ENCODE results near the gene KIF16B. TPM values are rescaled to one million over a fixed set of nuclear protein-coding genes. Genes with fewer than 3 reads are reported as not detected.

The KIF16B gene
- total and polyA plus RNA-seq, 4 donors = 5.1 to 19.7 (median 8.4) TPM

GRCh38 chr20:16415071-16416053 is 157.9 kb downstream of the KIF16B start:
- WGBS = 95% methylated on average over 4 of the region's 4 CpGs
- peaks cover 0 to 4% (median 2%) of the 10 kb centered on the region in 4 donors for H3K36me3 ChIP-seq (ENCODE audit: control insufficient read depth in 4 of 4, insufficient read depth in 3 of 4, low read depth in 1 of 4, low read length in 3 of 4)
- DNase-seq (ENCODE audit: low spot score) = no peak
- H3K9me3 ChIP-seq (ENCODE audit: control insufficient read depth in 4 of 4, low read length in 3 of 4) = no peaks in the 10 kb centered on the region
- TF ChIP-seq HNF4A (conservative IDR thresholded peaks at IDR 0.05) = no peak
- no peak for TF ChIP-seq TAF1 (conservative IDR thresholded peaks at IDR 0.05)
- no peak for TF ChIP-seq EGR1 (IDR thresholded peaks at IDR 0.05; ENCODE audit: low read depth in 2 of 2)
- TF ChIP-seq, protein P1, sequence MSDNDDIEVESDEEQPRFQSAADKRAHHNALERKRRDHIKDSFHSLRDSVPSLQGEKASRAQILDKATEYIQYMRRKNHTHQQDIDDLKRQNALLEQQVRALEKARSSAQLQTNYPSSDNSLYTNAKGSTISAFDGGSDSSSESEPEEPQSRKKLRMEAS (IDR thresholded peaks at IDR 0.05) = no peak
- TF ChIP-seq YY1 (IDR thresholded peaks at IDR 0.05) = no peak
- no peak overlapping the region for H3K27ac ChIP-seq (ENCODE audit: low read depth in 1 of 2, low read length in 2 of 2)
- H3K27me3 ChIP-seq (ENCODE audit: control insufficient read depth in 4 of 4, insufficient read depth in 4 of 4, low read length in 3 of 4) = no peaks in the 10 kb centered on the region
- no peak overlapping the region for H3K9ac ChIP-seq (ENCODE audit: low read depth in 1 of 2, low read length in 2 of 2)
- no peaks in the 10 kb centered on the region for H3K4me1 ChIP-seq (ENCODE audit: control insufficient read depth in 4 of 4, insufficient read depth in 4 of 4, low read length in 3 of 4)
- no peak overlapping the region for H3K4me3 ChIP-seq (ENCODE audit: low read depth in 1 of 3, low read length in 3 of 3)

GRCh38 chr20:16412906-16413305 is 160.3 kb downstream of the KIF16B start:
- Histone ChIP-seq H3K27me3 (ENCODE audit: control insufficient read depth in 4 of 4, insufficient read depth in 4 of 4, low read length in 3 of 4) (no peaks in the 10 kb centered on the region), H3K36me3 (ENCODE audit: control insufficient read depth in 4 of 4, insufficient read depth in 3 of 4, low read depth in 1 of 4, low read length in 3 of 4) (peaks cover 0 to 2% (median 0%) of the 10 kb centered on the region in 4 donors), H3K27ac (ENCODE audit: low read depth in 1 of 2, low read length in 2 of 2) (no peak overlapping the region), H3K9me3 (ENCODE audit: control insufficient read depth in 4 of 4, low read length in 3 of 4) (no peaks in the 10 kb centered on the region), H3K4me1 (ENCODE audit: control insufficient read depth in 4 of 4, insufficient read depth in 4 of 4, low read length in 3 of 4) (no peaks in the 10 kb centered on the region), H3K9ac (ENCODE audit: low read depth in 1 of 2, low read length in 2 of 2) (no peak overlapping the region), H3K4me3 (ENCODE audit: low read depth in 1 of 3, low read length in 3 of 3) (no peak overlapping the region)
- 95% methylated on average over 1 of the region's 1 CpG for WGBS
- TF ChIP-seq FOXA1 (IDR thresholded peaks at IDR 0.05) (no peak), NR2F2 (IDR thresholded peaks at IDR 0.05) (no peak), HNF4A (conservative IDR thresholded peaks at IDR 0.05) (no peak), SP1 (IDR thresholded peaks at IDR 0.05) (no peak), TAF1 (conservative IDR thresholded peaks at IDR 0.05) (no peak), HNF4G (IDR thresholded peaks at IDR 0.05) (no peak), EGR1 (IDR thresholded peaks at IDR 0.05; ENCODE audit: low read depth in 2 of 2) (no peak), RAD21 (IDR thresholded peaks at IDR 0.05) (no peak), YY1 (IDR thresholded peaks at IDR 0.05) (no peak), GABPA (IDR thresholded peaks at IDR 0.05 in 1 of 2, conservative IDR thresholded peaks at IDR 0.05 in 1 of 2) (no peak), JUND (IDR thresholded peaks at IDR 0.05) (no peak), FOXA2 (IDR thresholded peaks at IDR 0.05) (no peak)
- TF ChIP-seq, protein P2, sequence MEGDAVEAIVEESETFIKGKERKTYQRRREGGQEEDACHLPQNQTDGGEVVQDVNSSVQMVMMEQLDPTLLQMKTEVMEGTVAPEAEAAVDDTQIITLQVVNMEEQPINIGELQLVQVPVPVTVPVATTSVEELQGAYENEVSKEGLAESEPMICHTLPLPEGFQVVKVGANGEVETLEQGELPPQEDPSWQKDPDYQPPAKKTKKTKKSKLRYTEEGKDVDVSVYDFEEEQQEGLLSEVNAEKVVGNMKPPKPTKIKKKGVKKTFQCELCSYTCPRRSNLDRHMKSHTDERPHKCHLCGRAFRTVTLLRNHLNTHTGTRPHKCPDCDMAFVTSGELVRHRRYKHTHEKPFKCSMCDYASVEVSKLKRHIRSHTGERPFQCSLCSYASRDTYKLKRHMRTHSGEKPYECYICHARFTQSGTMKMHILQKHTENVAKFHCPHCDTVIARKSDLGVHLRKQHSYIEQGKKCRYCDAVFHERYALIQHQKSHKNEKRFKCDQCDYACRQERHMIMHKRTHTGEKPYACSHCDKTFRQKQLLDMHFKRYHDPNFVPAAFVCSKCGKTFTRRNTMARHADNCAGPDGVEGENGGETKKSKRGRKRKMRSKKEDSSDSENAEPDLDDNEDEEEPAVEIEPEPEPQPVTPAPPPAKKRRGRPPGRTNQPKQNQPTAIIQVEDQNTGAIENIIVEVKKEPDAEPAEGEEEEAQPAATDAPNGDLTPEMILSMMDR (IDR thresholded peaks at IDR 0.05; ENCODE audit: low read depth, low read length, missing input control) = no peak
- TF ChIP-seq, protein P1 (IDR thresholded peaks at IDR 0.05) = no peak
- TF ChIP-seq, protein P3, sequence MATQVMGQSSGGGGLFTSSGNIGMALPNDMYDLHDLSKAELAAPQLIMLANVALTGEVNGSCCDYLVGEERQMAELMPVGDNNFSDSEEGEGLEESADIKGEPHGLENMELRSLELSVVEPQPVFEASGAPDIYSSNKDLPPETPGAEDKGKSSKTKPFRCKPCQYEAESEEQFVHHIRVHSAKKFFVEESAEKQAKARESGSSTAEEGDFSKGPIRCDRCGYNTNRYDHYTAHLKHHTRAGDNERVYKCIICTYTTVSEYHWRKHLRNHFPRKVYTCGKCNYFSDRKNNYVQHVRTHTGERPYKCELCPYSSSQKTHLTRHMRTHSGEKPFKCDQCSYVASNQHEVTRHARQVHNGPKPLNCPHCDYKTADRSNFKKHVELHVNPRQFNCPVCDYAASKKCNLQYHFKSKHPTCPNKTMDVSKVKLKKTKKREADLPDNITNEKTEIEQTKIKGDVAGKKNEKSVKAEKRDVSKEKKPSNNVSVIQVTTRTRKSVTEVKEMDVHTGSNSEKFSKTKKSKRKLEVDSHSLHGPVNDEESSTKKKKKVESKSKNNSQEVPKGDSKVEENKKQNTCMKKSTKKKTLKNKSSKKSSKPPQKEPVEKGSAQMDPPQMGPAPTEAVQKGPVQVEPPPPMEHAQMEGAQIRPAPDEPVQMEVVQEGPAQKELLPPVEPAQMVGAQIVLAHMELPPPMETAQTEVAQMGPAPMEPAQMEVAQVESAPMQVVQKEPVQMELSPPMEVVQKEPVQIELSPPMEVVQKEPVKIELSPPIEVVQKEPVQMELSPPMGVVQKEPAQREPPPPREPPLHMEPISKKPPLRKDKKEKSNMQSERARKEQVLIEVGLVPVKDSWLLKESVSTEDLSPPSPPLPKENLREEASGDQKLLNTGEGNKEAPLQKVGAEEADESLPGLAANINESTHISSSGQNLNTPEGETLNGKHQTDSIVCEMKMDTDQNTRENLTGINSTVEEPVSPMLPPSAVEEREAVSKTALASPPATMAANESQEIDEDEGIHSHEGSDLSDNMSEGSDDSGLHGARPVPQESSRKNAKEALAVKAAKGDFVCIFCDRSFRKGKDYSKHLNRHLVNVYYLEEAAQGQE (IDR thresholded peaks at IDR 0.05) = no peak
- TF ChIP-seq, protein P4, sequence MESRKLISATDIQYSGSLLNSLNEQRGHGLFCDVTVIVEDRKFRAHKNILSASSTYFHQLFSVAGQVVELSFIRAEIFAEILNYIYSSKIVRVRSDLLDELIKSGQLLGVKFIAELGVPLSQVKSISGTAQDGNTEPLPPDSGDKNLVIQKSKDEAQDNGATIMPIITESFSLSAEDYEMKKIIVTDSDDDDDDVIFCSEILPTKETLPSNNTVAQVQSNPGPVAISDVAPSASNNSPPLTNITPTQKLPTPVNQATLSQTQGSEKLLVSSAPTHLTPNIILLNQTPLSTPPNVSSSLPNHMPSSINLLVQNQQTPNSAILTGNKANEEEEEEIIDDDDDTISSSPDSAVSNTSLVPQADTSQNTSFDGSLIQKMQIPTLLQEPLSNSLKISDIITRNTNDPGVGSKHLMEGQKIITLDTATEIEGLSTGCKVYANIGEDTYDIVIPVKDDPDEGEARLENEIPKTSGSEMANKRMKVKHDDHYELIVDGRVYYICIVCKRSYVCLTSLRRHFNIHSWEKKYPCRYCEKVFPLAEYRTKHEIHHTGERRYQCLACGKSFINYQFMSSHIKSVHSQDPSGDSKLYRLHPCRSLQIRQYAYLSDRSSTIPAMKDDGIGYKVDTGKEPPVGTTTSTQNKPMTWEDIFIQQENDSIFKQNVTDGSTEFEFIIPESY (IDR thresholded peaks at IDR 0.05) = no peak
- TF ChIP-seq, protein P5, sequence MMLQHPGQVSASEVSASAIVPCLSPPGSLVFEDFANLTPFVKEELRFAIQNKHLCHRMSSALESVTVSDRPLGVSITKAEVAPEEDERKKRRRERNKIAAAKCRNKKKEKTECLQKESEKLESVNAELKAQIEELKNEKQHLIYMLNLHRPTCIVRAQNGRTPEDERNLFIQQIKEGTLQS (IDR thresholded peaks at IDR 0.05) = no peak
- no peak for DNase-seq (ENCODE audit: low spot score)

All from liver (tissue), 9 donors.